ENCODE measurements around the gene KRT73. TPM values are rescaled to one million over a fixed set of nuclear protein-coding genes. Genes with fewer than 3 reads are reported as not detected.

KRT73 gene
- total and polyA plus RNA-seq, 3 donors from 2014 or later: 0.16 TPM; not detected in 2

GRCh38 chr12:52617403-52617785, 965 bp downstream of the KRT73 start:
- H3K27me3 ChIP-seq: no peaks in the 10 kb centered on the region
- intact Hi-C loops (cut with DNase I; ENCODE audit: low total_unique reads): no loop called here
- no peaks in the 10 kb centered on the region for H3K9me3 ChIP-seq
- no peak overlapping the region for H3K4me3 ChIP-seq
- no peaks in the 10 kb centered on the region for H3K4me1 ChIP-seq
- TF ChIP-seq POLR2A (IDR thresholded peaks at IDR 0.05) (no peak), CTCF (IDR thresholded peaks at IDR 0.05) (no peak)
- 91 to 96% methylated on average over 6 to 7 of the region's 7 CpGs for WGBS, 2 donors
- H3K27ac ChIP-seq: no peak overlapping the region
- H3K36me3 ChIP-seq (ENCODE audit: low read depth, missing control alignments): no peaks in the 10 kb centered on the region
- no peak for DNase-seq

GRCh38 chr12:52616680-52617402, 1.5 kb downstream of the KRT73 start:
- Histone ChIP-seq H3K9me3 (no peaks in the 10 kb centered on the region), H3K36me3 (ENCODE audit: low read depth, missing control alignments) (no peaks in the 10 kb centered on the region), H3K27ac (no peak overlapping the region), H3K27me3 (no peaks in the 10 kb centered on the region), H3K4me1 (no peaks in the 10 kb centered on the region), H3K4me3 (no peak overlapping the region)
- no peak for DNase-seq
- 88 to 89% methylated on average over 10 of the region's 10 CpGs for WGBS, 2 donors
- TF ChIP-seq POLR2A (IDR thresholded peaks at IDR 0.05) (no peak), CTCF (IDR thresholded peaks at IDR 0.05) (no peak)
- intact Hi-C loops (cut with DNase I; ENCODE audit: low total_unique reads): no loop called here

GRCh38 chr12:52615912-52616311, 2.4 kb downstream of the KRT73 start:
- TF ChIP-seq POLR2A (IDR thresholded peaks at IDR 0.05) (no peak), CTCF (IDR thresholded peaks at IDR 0.05) (no peak)
- no peak for DNase-seq
- intact Hi-C loops (cut with DNase I; ENCODE audit: low total_unique reads): no loop called here
- Histone ChIP-seq H3K36me3 (ENCODE audit: low read depth, missing control alignments) (no peaks in the 10 kb centered on the region), H3K4me1 (no peaks in the 10 kb centered on the region), H3K9me3 (no peaks in the 10 kb centered on the region), H3K27me3 (no peaks in the 10 kb centered on the region), H3K27ac (no peak overlapping the region), H3K4me3 (no peak overlapping the region)
- WGBS, 2 donors: 94 to 97% methylated on average over 7 to 9 of the region's 9 CpGs

GRCh38 chr12:52615208-52615868, 3.0 kb downstream of the KRT73 start:
- intact Hi-C loops (cut with DNase I; ENCODE audit: low total_unique reads): no loop called here
- TF ChIP-seq POLR2A (IDR thresholded peaks at IDR 0.05) (no peak), CTCF (IDR thresholded peaks at IDR 0.05) (no peak)

More at GRCh38 chr12:52615208-52615868, 3.0 kb downstream of the KRT73 start:
- no peak for DNase-seq
- H3K4me1 ChIP-seq: no peaks in the 10 kb centered on the region
- H3K4me3 ChIP-seq: no peak overlapping the region
- no peaks in the 10 kb centered on the region for H3K9me3 ChIP-seq
- H3K27ac ChIP-seq: no peak overlapping the region
- no peaks in the 10 kb centered on the region for H3K36me3 ChIP-seq (ENCODE audit: low read depth, missing control alignments)
- no peaks in the 10 kb centered on the region for H3K27me3 ChIP-seq
- 78 to 80% methylated on average over 4 to 6 of the region's 6 CpGs for WGBS, 2 donors
